ENCODE results near the gene TCP10L.

TCP10L gene

GRCh38 chr21:32558106-32558505 lies 27.2 kb downstream of the TCP10L start:
- no peak for TF ChIP-seq REST (IDR thresholded peaks at IDR 0.05; ENCODE audit: insufficient read depth in 1 of 2, low read depth in 2 of 2, low read length in 2 of 2)
- TF ChIP-seq SIN3A (IDR thresholded peaks at IDR 0.05; ENCODE audit: borderline replicate concordance, insufficient read depth, low read length): no peak
- no peak for TF ChIP-seq FOXP2 (optimal IDR thresholded peaks at IDR 0.05; ENCODE audit: borderline replicate concordance, extremely low read depth, extremely low read length, insufficient read depth)
- TF ChIP-seq POLR2AphosphoS5 (IDR thresholded peaks at IDR 0.05; ENCODE audit: low read depth, low read length): no peak
- no peak for TF ChIP-seq TAF1 (IDR thresholded peaks at IDR 0.05; ENCODE audit: borderline replicate concordance, insufficient read depth, low read length)

DNA sequence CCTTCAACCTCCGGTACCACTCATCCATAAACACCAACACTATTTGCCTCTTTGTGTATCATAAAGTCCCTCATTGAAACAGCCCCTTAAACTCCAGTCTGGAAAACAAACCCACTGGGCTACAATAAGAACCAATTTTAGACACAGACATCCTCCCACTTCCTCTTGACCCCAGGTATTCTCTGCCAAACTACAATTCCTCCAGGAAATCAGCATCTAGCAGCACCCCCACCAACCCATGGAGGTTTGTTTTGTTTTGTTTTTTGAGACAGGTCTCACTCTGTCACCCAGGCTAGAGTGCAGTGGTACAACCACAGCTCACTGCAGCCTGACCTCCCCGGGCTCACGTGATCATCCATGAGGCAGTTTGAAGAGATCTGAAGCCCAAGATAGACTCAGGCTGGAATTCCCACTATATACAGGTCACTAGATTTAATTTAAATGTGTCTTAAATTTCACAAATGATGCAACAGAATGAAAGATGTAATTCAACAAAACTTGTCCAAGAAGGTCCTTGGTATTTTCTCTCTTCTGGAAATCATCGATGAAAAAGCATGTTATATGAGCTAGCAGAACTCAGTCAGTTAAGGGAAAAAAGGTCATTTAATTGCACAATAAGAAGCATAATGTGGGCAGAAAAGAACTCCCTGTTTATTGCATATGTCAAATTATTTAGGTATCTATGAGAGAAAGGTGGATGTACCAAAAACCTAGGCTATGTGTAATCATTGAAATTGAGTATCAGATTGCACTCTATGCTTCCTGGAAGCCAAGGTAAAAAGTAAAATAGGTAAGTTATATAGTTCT lies 30.3 kb downstream of the TCP10L start:
- no peak for TF ChIP-seq FOXP2 (optimal IDR thresholded peaks at IDR 0.05; ENCODE audit: borderline replicate concordance, extremely low read depth, extremely low read length, insufficient read depth)
- TF ChIP-seq POLR2AphosphoS5 (IDR thresholded peaks at IDR 0.05; ENCODE audit: low read depth, low read length): no peak
- no peak for TF ChIP-seq SIN3A (IDR thresholded peaks at IDR 0.05; ENCODE audit: borderline replicate concordance, insufficient read depth, low read length)
- no peak for TF ChIP-seq REST (IDR thresholded peaks at IDR 0.05; ENCODE audit: insufficient read depth in 1 of 2, low read depth in 2 of 2, low read length in 2 of 2)
- no peak for TF ChIP-seq TAF1 (IDR thresholded peaks at IDR 0.05; ENCODE audit: borderline replicate concordance, insufficient read depth, low read length)

- TF ChIP-seq POLR2AphosphoS5 (IDR thresholded peaks at IDR 0.05; ENCODE audit: low read depth, low read length): no peak
- no peak for TF ChIP-seq SIN3A (IDR thresholded peaks at IDR 0.05; ENCODE audit: borderline replicate concordance, insufficient read depth, low read length)
- no peak for TF ChIP-seq TAF1 (IDR thresholded peaks at IDR 0.05; ENCODE audit: borderline replicate concordance, insufficient read depth, low read length)
- TF ChIP-seq REST (IDR thresholded peaks at IDR 0.05; ENCODE audit: insufficient read depth in 1 of 2, low read depth in 2 of 2, low read length in 2 of 2): no peak
- no peak for TF ChIP-seq FOXP2 (optimal IDR thresholded peaks at IDR 0.05; ENCODE audit: borderline replicate concordance, extremely low read depth, extremely low read length, insufficient read depth)
Observed at GRCh38 chr21:32549886-32550285, 35.4 kb downstream of the TCP10L start.

DNA sequence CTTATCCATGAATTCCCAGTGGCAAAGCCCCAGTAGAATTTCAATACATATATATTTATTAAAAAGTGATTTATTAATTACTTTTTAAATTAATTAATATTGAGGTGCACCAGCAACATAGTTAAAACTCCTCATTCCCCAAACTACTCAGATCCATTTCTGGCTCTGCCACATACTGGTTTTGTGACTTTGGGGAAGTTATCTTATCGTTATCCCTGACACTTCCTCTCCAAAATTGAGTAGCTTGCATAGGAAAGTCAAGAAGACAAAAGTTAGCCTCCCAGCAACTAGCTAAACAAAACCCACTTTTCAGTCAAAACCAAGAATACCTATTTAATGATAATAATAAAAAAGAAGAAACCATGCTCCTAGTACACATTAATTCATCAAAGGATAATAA lies 35.9 kb downstream of the TCP10L start:
- TF ChIP-seq POLR2AphosphoS5 (IDR thresholded peaks at IDR 0.05; ENCODE audit: low read depth, low read length) (no peak), FOXP2 (optimal IDR thresholded peaks at IDR 0.05; ENCODE audit: borderline replicate concordance, extremely low read depth, extremely low read length, insufficient read depth) (no peak), SIN3A (IDR thresholded peaks at IDR 0.05; ENCODE audit: borderline replicate concordance, insufficient read depth, low read length) (no peak), TAF1 (IDR thresholded peaks at IDR 0.05; ENCODE audit: borderline replicate concordance, insufficient read depth, low read length) (no peak), REST (IDR thresholded peaks at IDR 0.05; ENCODE audit: insufficient read depth in 1 of 2, low read depth in 2 of 2, low read length in 2 of 2) (no peak)
